ENCODE data around the gene EPB41L4A.
A peak's percentile ranks its signal among the peaks of the same experiment; 100 is the strongest.
"Not testable (repeated sequence)": the region's sequence is repeated elsewhere in the genome, so short reads cannot be mapped to it uniquely, and the experiment has no call there.

EPB41L4A gene

GRCh38 chr5:112397690-112398089, 21.4 kb downstream of the EPB41L4A start:
- no peak for DNase-seq (ENCODE audit: low spot score)

GRCh38 chr5:112396430-112396829, 22.6 kb downstream of the EPB41L4A start:
- no peak for DNase-seq (ENCODE audit: low spot score)

DNA sequence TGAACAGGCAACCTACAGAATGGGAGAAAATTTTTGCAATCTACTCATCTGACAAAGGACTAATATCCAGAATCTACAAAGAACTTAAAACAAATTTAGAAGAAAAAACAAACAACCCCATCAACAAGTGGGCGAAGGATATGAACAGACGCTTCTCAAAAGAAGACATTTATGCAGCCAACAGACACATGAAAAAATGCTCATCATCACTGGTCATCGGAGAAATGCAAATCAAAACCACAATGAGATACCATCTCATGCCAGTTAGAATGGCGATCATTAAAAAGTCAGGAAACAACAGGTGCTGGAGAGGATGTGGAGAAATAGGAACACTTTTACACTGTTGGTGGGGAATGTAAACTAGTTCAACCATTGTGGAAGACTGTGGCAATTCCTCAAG, 23.8 kb downstream of the EPB41L4A start:
- not testable (repeated sequence) for DNase-seq (ENCODE audit: low spot score)

DNA sequence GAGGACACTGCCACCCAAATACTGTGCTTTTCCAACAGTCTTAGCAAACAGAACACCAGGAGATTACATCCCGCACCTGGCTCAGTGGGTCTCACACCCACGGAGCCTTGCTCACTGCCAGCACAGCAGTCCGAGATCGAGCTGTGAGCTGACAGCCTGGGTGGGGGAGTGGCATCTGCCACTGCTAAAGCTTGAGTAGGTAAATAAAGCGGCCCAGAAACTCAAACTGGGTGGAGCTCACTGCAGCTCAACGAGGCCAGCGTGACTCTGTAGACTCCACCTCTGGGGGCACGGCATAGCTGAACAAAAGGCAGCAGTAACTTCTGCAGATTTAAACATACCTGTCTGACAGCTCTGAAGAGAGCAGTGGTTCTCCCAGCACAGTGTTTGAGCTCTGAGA, 28.8 kb downstream of the EPB41L4A start:
- DNase-seq (ENCODE audit: low spot score) = no peak

- DNase-seq (ENCODE audit: low spot score) = no peak
Observed at GRCh38 chr5:112388739-112389138, 30.3 kb downstream of the EPB41L4A start.

DNA sequence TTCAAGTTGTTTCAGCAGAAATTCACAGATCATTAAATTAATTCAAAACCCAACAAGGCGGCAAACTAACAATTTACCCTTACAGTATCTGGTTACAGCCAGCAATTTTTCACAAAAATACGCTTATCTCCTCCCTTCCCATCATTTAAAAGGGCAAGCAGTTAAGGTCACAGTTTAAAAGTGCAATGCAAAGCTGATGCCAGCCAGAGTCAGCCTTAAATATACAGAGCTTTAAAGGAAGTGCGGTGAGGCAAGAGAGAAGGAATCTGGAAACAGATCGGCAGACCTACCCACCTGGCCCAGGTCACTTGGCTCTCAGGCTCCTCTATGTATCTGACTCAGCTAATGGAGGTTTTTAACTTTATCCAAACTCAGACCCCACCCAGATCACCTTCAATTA, 31.0 kb downstream of the EPB41L4A start:
- DNase-seq (ENCODE audit: low spot score) = no peak

- DNase-seq (ENCODE audit: low spot score) = no peak
Observed at GRCh38 chr5:112386766-112387165, 32.3 kb downstream of the EPB41L4A start.

DNA sequence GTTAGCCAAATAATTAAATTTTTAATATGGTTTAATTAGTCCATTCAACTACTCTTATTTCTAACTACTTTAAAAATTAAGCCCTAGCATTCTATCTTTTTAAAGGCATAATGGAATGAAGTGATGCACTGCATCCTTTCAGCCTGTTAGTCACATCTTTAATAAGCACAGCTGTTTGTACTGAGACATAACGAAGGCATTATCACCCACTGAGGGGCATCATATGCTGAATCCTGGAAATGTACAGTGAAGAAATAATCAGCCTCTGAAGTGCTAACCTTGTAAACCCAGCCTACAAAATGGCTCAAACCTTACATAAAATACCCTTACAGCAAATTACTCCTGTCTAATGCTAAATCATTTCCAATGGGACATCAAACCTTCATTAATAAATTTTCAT, 33.1 kb downstream of the EPB41L4A start:
- DNase-seq (ENCODE audit: low spot score) = no peak

- no peak for DNase-seq (ENCODE audit: low spot score)
Observed at GRCh38 chr5:112385566-112385965, 33.5 kb downstream of the EPB41L4A start.

DNA sequence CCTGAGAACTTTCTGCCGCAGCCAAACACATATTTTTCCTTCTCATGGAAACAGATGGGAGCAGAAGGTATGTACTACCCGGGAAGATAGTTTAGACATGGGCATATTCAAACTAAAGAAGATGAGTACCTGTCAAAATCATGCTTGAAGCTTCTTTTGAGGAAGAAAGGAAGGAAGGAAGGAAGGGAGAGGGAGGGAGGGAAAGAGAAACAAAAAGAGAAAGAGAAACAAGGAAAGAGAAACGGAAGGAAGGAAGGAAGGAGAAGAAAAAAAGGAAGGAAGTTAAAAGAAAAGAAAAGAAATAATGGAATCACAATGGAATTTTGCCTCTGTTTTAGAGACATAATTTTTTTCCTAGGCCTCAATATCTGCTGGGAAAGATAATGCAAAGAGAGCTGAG, 34.6 kb downstream of the EPB41L4A start:
- DNase-seq (ENCODE audit: low spot score) = no peak

- no peak for DNase-seq (ENCODE audit: low spot score)
Observed at GRCh38 chr5:112382886-112383285, 36.2 kb downstream of the EPB41L4A start.

DNA sequence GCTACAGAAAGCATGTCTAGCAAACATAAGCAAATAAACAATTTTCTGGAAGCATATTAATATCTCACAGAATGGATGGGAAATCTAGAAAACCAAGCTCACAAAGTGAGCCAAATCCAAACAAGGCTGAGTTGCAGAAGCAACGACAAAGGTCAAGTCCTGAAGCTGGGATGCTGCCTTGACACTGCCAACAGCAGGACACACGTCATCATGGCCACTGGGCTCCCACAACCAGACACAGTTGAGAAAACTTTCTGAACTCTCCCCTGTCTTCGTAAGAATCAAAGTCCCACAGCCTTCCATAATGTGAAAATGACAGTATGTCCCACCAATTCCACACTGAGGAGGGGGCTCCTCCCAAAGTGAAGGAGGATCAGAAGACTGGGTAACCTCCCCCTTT, 37.6 kb downstream of the EPB41L4A start:
- DNase-seq (ENCODE audit: low spot score) = no peak

GRCh38 chr5:112379542-112380325, 39.3 kb downstream of the EPB41L4A start:
- no peak for DNase-seq (ENCODE audit: low spot score)

DNA sequence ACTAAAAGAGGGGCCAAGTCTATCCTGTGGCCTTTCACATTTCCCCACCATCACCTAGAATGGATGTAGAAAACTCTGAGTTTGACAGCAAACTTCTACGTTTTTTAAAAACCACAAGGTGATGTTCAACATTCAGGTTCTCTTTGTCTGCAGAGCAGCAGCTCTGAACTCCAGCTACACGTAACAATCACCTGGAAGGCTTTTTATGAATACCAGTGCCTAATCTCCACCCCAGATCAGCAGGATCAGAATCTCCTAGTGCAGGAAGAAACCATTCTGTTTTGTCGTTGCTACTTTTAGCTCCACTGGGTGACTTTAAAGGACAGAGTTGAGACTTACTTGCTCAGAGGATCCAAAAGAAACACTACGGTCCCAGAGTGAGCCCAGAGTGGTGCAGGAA, 44.3 kb downstream of the EPB41L4A start:
- DNase-seq (ENCODE audit: low spot score) = no peak

DNA sequence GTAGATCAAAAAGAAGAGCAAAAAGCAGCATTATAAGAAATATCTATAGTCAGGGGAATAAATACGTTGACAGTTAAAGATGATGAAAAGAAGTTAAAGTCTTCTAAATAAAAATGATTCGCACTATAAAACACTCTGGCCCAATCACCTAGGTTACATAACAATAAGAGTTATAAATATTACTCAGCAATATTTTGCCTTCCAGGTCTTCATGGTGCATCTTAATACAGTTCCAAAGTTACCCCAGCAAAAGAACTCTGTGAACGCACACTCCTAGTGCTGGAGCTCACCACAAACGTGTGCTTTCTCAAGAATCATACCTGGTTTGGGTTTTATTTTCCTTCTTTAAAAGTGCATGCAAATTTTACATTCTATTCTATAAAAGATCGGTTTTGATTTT, 44.7 kb downstream of the EPB41L4A start:
- no peak for DNase-seq (ENCODE audit: low spot score)

DNA sequence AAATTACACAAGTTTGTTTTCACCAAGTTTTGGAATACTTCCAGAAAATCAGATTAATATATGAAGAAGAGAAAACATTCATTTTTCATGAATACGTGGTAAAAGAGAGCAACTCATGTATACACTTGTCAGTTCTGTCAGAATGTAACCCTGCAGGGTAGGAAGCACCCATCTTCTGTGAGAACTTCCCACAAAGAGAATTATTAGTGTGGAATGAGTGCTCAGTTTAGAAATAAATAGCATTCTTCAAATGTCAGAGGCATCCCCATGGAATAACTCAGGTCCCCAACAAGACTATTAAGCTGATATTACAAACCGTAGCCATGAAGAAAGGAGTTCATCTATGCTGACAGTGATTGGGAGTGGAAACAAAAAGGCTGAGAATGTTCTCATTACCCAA, 45.2 kb downstream of the EPB41L4A start:
- DNase-seq (ENCODE audit: low spot score) = no peak

GRCh38 chr5:112372543-112372942, 46.5 kb downstream of the EPB41L4A start:
- DNase-seq (ENCODE audit: low spot score) = no peak

GRCh38 chr5:112371067-112371466, 48.0 kb downstream of the EPB41L4A start:
- no peak for DNase-seq (ENCODE audit: low spot score)

- no peak for DNase-seq (ENCODE audit: low spot score)
Observed at GRCh38 chr5:112367400-112367799, 51.7 kb downstream of the EPB41L4A start.

- DNase-seq (ENCODE audit: low spot score) = peak; percentile 16
Observed at GRCh38 chr5:112366987-112367386, 52.1 kb downstream of the EPB41L4A start.

GRCh38 chr5:112360740-112361139, 58.3 kb downstream of the EPB41L4A start:
- DNase-seq (ENCODE audit: low spot score) = not testable (repeated sequence)

GRCh38 chr5:112356178-112356956, 62.7 kb downstream of the EPB41L4A start:
- no peak for DNase-seq (ENCODE audit: low spot score)

GRCh38 chr5:112355058-112355685, 63.9 kb downstream of the EPB41L4A start:
- no peak for DNase-seq (ENCODE audit: low spot score)

Data from AG08396 (cell line).